Chondrocyte (in vitro differentiated cells): ENCODE results near the gene MYOG. TPM values are rescaled to one million over a fixed set of nuclear protein-coding genes. Genes with fewer than 3 reads are reported as not detected.
A peak's percentile ranks its signal among the peaks of the same experiment; 100 is the strongest.

Experiments
- DNase-seq: peaks from one replicate; pipeline ENCODE4 v3.0.0; 2021; ENCODE audit warnings: mixed read lengths, low spot score
- H3K27ac Mint-ChIP-seq: one replicate; pipeline ENCODE4 v1.8.0; 2021; ENCODE audit warnings: mild to moderate bottlenecking, moderate library complexity, mixed read lengths; ENCODE audit not compliant: unreplicated experiment
- H3K27me3 Mint-ChIP-seq: 2 replicates; pipeline ENCODE4 v1.8.0; 2021; ENCODE audit warnings: low read depth, mixed read lengths
- H3K36me3 Mint-ChIP-seq: 2 replicates; pipeline ENCODE4 v1.8.0; 2021; ENCODE audit warnings: low read depth, mixed read lengths
- H3K4me1 Mint-ChIP-seq: 2 replicates; pipeline ENCODE4 v1.8.0; 2021; ENCODE audit warnings: low read depth, mild to moderate bottlenecking, mixed read lengths
- H3K4me3 Mint-ChIP-seq: one replicate; pipeline ENCODE4 v1.8.0; 2021; ENCODE audit warnings: mild to moderate bottlenecking, moderate library complexity, mixed read lengths; ENCODE audit not compliant: unreplicated experiment
- H3K9me3 Mint-ChIP-seq: 2 replicates; pipeline ENCODE4 v1.8.0; 2021; ENCODE audit warnings: low read depth, mixed read lengths
- CTCF ChIP-seq: fragments of 200-600 bp; sonication (generic); IDR thresholded peaks from 2 replicates; pipeline ENCODE4 v1.5.0; 2021; ENCODE audit warnings: antibody characterized with exemption, mild to moderate bottlenecking, moderate library complexity
- total RNA-seq: library from RNA; stranded (reverse); gene quantifications from 3 replicates; pipeline ENCODE4 v1.2.1, GENCODE V29; 2021

The MYOG gene
- total RNA-seq, 1 donor from 2014 or later = not detected

- H3K4me1 Mint-ChIP-seq = peaks cover 24% of the 10 kb centered on the region
- H3K27ac Mint-ChIP-seq = peak overlapping the region; percentile 66
- no peak for DNase-seq
- no peak overlapping the region for H3K4me3 Mint-ChIP-seq
- H3K27me3 Mint-ChIP-seq = peaks cover 10% of the 10 kb centered on the region
- no peaks in the 10 kb centered on the region for H3K9me3 Mint-ChIP-seq
- no peak for TF ChIP-seq CTCF
- peaks cover 22% of the 10 kb centered on the region for H3K36me3 Mint-ChIP-seq
Measured at GRCh38 chr1:203046984-203047630, 38.7 kb downstream of the MYOG start.

- no peaks in the 10 kb centered on the region for H3K9me3 Mint-ChIP-seq
- TF ChIP-seq CTCF = no peak
- H3K27ac Mint-ChIP-seq = no peak overlapping the region
- H3K4me1 Mint-ChIP-seq = peaks cover 16% of the 10 kb centered on the region
- peaks cover 17% of the 10 kb centered on the region for H3K36me3 Mint-ChIP-seq
- H3K27me3 Mint-ChIP-seq = peaks cover 4% of the 10 kb centered on the region
- no peak for DNase-seq
- no peak overlapping the region for H3K4me3 Mint-ChIP-seq
Measured at GRCh38 chr1:203045821-203046594, 39.8 kb downstream of the MYOG start.

GRCh38 chr1:203045336-203045735 is 40.5 kb downstream of the MYOG start:
- no peak for TF ChIP-seq CTCF
- Mint-ChIP-seq H3K4me3 (no peak overlapping the region), H3K4me1 (peaks cover 16% of the 10 kb centered on the region), H3K27me3 (peaks cover 4% of the 10 kb centered on the region), H3K36me3 (peaks cover 20% of the 10 kb centered on the region), H3K9me3 (no peaks in the 10 kb centered on the region), H3K27ac (no peak overlapping the region)
- DNase-seq = no peak

GRCh38 chr1:203044546-203045250 is 41.1 kb downstream of the MYOG start:
- Mint-ChIP-seq H3K27ac (no peak overlapping the region), H3K36me3 (peaks cover 18% of the 10 kb centered on the region), H3K4me1 (peaks cover 16% of the 10 kb centered on the region), H3K27me3 (peaks cover 4% of the 10 kb centered on the region), H3K9me3 (no peaks in the 10 kb centered on the region), H3K4me3 (no peak overlapping the region)
- no peak for TF ChIP-seq CTCF
- no peak for DNase-seq

GRCh38 chr1:203043830-203044545 is 41.8 kb downstream of the MYOG start:
- no peak overlapping the region for H3K4me3 Mint-ChIP-seq
- H3K27me3 Mint-ChIP-seq = peaks cover 4% of the 10 kb centered on the region
- H3K4me1 Mint-ChIP-seq = peaks cover 23% of the 10 kb centered on the region
- no peaks in the 10 kb centered on the region for H3K9me3 Mint-ChIP-seq
- no peak overlapping the region for H3K27ac Mint-ChIP-seq
- no peak for DNase-seq
- H3K36me3 Mint-ChIP-seq = peaks cover 18% of the 10 kb centered on the region
- no peak for TF ChIP-seq CTCF
